KMS-11 (cell line): ENCODE measurements around the gene UCP3.

Source experiments
- H2AFZ ChIP-seq: fragments of 200-600 bp; sonication (generic); 2 replicates; pipeline ENCODE4 v1.6.1; 2016; ENCODE audit warnings: antibody characterized with exemption, mixed run types, low read depth
- H3K27ac ChIP-seq: fragments of 200-600 bp; sonication (generic); 2 replicates; pipeline ENCODE4 v1.6.1; 2016; ENCODE audit warnings: mild to moderate bottlenecking, mixed run types
- H3K27me3 ChIP-seq: fragments of 200-600 bp; sonication (generic); 2 replicates; pipeline ENCODE4 v1.6.1; 2017; ENCODE audit warnings: mild to moderate bottlenecking, low read depth, mixed run types, moderate library complexity; ENCODE audit not compliant: insufficient read depth
- H3K36me3 ChIP-seq: fragments of 200-600 bp; sonication (generic); 2 replicates; pipeline ENCODE4 v1.6.1; 2017; ENCODE audit warnings: mild to moderate bottlenecking, mixed run types; ENCODE audit not compliant: insufficient read depth
- H3K4me1 ChIP-seq: fragments of 200-600 bp; sonication (generic); 2 replicates; pipeline ENCODE4 v1.6.1; 2016; ENCODE audit warnings: mild to moderate bottlenecking, low read depth, mixed run types; ENCODE audit not compliant: poor library complexity, severe bottlenecking
- H3K4me2 ChIP-seq: fragments of 200-600 bp; sonication (generic); 2 replicates; pipeline ENCODE4 v1.7.0; 2016; ENCODE audit warnings: mild to moderate bottlenecking, mixed run types
- H3K4me3 ChIP-seq: fragments of 200-600 bp; sonication (generic); IDR thresholded peaks from 2 replicates; pipeline ENCODE4 v1.6.1; 2017; ENCODE audit warnings: low read depth, low read length, mixed read lengths; ENCODE audit not compliant: insufficient read depth
- H3K79me2 ChIP-seq: fragments of 200-600 bp; sonication (generic); 2 replicates; pipeline ENCODE4 v1.6.1; 2016; ENCODE audit warnings: low read depth, mixed run types; ENCODE audit not compliant: insufficient read depth
- H3K9ac ChIP-seq: fragments of 200-600 bp; sonication (generic); 2 replicates; pipeline ENCODE4 v1.6.1; 2016; ENCODE audit warnings: mild to moderate bottlenecking, mixed run types
- H4K20me1 ChIP-seq: fragments of 200-600 bp; sonication (generic); 2 replicates; pipeline ENCODE4 v1.6.1; 2016; ENCODE audit warnings: mild to moderate bottlenecking, mixed run types; ENCODE audit not compliant: insufficient read depth
- TF ChIP-seq, protein P1 (sequence below): fragments of 200-600 bp; sonication (generic); conservative IDR thresholded peaks from 2 replicates; pipeline ENCODE4 v1.6.1; 2017; ENCODE audit warnings: low read depth, mild to moderate bottlenecking, antibody characterized with exemption, low read length, moderate library complexity, mixed read lengths

UCP3 gene

DNA sequence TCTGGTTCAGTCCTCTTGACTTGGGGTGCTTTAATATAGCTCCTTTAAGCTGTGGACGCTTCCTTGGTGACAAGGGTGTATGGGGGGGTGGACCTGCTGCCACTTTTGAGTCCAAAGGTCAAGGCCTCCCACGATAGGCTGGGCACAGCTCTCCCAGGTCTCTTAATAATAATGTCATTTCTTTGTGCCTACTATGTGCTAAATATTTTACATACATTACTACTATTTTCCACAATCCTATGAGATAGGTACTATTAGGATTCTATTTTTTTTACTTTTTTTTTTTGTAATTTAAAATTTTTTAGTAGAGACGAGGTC is 304 bp upstream of the UCP3 start:
- Histone ChIP-seq H3K4me3 (no peak overlapping the region), H3K27me3 (no peaks in the 10 kb centered on the region), H3K9ac (no peak overlapping the region), H3K27ac (no peak overlapping the region), H3K4me2 (no peak overlapping the region), H2AFZ (no peak overlapping the region), H3K79me2 (no peaks in the 10 kb centered on the region), H4K20me1 (no peaks in the 10 kb centered on the region), H3K4me1 (no peaks in the 10 kb centered on the region), H3K36me3 (no peaks in the 10 kb centered on the region)
- TF ChIP-seq, protein P1, sequence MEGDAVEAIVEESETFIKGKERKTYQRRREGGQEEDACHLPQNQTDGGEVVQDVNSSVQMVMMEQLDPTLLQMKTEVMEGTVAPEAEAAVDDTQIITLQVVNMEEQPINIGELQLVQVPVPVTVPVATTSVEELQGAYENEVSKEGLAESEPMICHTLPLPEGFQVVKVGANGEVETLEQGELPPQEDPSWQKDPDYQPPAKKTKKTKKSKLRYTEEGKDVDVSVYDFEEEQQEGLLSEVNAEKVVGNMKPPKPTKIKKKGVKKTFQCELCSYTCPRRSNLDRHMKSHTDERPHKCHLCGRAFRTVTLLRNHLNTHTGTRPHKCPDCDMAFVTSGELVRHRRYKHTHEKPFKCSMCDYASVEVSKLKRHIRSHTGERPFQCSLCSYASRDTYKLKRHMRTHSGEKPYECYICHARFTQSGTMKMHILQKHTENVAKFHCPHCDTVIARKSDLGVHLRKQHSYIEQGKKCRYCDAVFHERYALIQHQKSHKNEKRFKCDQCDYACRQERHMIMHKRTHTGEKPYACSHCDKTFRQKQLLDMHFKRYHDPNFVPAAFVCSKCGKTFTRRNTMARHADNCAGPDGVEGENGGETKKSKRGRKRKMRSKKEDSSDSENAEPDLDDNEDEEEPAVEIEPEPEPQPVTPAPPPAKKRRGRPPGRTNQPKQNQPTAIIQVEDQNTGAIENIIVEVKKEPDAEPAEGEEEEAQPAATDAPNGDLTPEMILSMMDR: no peak

DNA sequence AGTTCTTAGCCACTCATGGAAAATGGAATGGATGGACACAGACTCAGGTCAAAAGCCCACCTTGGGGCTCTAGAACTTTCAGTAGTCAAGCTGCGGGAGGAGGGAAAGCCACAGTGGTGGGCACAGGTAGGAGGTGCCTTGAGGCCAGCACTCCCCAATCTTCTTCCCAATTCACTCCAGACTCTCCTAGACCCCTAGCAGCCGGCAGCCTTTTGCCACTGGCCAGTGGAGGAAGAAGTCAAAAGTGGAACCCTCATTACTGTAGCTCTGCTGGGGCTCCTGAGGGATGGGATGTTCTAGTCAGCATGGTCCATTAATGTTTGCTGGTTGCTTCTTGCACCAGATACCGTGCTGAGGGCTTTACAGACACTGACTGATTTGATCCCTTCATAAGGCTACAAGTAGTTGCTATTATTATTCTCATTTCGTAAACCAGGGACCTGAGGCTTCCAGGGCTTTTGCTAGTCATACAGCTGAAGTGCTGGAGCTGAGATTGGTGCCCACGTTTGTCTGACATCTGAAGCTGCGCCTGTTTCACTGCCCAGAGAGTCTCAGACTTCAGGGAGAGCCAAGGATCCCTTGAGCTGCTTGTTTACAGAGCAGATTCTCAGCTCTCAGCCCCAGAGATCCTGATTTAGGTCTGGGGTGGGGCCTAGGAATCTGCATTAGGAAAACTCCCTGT is 1.1 kb downstream of the UCP3 start:
- H3K4me3 ChIP-seq: no peak overlapping the region
- no peaks in the 10 kb centered on the region for H3K79me2 ChIP-seq
- H3K9ac ChIP-seq: no peak overlapping the region
- H3K4me2 ChIP-seq: no peak overlapping the region
- no peaks in the 10 kb centered on the region for H3K4me1 ChIP-seq
- no peak overlapping the region for H2AFZ ChIP-seq
- H3K36me3 ChIP-seq: no peaks in the 10 kb centered on the region
- H3K27ac ChIP-seq: no peak overlapping the region
- TF ChIP-seq, protein P1: no peak
- H3K27me3 ChIP-seq: no peaks in the 10 kb centered on the region
- H4K20me1 ChIP-seq: no peaks in the 10 kb centered on the region

DNA sequence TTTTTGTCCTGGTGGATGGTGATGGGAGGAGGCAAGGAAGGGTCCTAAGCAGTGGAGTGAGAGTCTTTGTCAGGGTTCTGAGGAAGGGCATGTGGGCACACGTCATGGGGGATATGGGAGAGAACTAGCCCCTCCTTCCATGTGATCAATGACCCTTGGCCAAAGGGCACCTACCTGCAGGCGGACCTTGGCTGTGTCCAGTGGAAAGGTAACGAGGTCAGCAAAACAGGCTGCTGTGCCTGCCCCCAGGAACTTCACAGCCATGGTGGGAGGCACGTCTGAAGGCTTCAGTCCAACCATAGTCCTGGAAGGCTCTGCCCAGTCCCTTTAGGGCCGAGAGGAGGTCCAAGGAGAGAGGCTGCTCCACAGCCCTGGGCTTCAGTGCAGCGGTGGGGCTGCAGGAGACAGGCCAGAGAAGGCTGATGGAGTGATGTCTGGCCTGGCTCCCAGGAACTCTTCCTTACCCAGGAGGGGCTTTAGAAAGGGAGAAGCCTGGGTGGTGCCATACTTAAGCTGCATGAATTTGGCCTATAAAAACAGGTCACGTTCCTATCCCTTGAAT is 2.1 kb downstream of the UCP3 start:
- H3K79me2 ChIP-seq: no peaks in the 10 kb centered on the region
- H3K4me1 ChIP-seq: no peaks in the 10 kb centered on the region
- TF ChIP-seq, protein P1: no peak
- no peak overlapping the region for H3K4me3 ChIP-seq
- H3K27me3 ChIP-seq: no peaks in the 10 kb centered on the region
- H3K27ac ChIP-seq: no peak overlapping the region
- H4K20me1 ChIP-seq: no peaks in the 10 kb centered on the region
- H2AFZ ChIP-seq: no peak overlapping the region
- H3K9ac ChIP-seq: no peak overlapping the region
- H3K36me3 ChIP-seq: no peaks in the 10 kb centered on the region
- H3K4me2 ChIP-seq: no peak overlapping the region

DNA sequence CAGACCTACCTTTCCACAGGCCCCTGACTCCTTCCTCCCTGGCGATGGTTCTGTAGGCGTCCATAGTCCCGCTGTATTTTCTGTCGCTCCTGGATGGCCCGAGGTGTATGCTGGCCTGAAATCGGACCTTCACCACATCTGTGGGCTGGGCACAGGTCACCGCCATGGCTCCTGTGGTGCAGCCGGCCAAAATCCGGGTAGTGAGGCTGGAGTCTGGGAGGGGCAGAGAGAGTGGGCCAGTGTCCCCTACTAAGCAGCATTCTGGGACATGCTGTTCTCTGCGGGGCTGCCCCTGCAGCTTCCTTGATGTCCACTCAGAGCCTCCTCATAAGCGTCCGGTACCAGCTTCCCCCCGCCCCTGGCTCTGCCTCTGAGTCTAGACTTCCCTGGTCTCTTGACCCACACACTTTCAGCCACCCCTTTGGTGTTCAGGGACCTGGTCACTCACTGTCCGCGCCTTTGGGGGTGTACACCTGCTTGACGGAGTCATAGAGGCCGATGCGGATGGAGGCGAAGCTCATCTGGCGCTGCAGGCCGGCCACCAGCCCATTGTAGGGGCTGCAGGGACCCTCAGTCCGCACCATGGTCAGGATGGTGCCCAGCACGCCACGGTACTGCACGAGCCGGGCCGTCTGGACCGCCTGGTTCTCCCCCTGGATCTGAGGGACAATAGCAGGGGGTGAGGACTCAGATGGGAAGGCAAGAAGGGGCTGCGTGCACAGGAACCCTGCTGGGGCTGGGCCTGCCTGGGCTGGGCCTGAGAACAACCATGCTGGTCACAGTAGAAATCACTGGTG is 3.0 kb downstream of the UCP3 start:
- no peak overlapping the region for H3K9ac ChIP-seq

More for the DNA sequence above, 3.0 kb downstream of the UCP3 start:
- no peaks in the 10 kb centered on the region for H3K4me1 ChIP-seq
- no peaks in the 10 kb centered on the region for H4K20me1 ChIP-seq
- H3K4me2 ChIP-seq: no peak overlapping the region
- no peak overlapping the region for H3K4me3 ChIP-seq
- TF ChIP-seq, protein P1: no peak
- no peaks in the 10 kb centered on the region for H3K27me3 ChIP-seq
- H3K79me2 ChIP-seq: no peaks in the 10 kb centered on the region
- H2AFZ ChIP-seq: no peak overlapping the region
- no peaks in the 10 kb centered on the region for H3K36me3 ChIP-seq
- H3K27ac ChIP-seq: no peak overlapping the region
